Fibroblast of villous mesenchyme (primary cell): Measurements from ENCODE around the gene CARD19. TPM values are rescaled to one million over a fixed set of nuclear protein-coding genes. Genes with fewer than 3 reads are reported as not detected.

ENCODE experiments used
- DNase-seq: peaks from one replicate; pipeline ENCODE4 v3.0.0-alpha.2; 2010; ENCODE audit warnings: low read depth
- H3K4me3 ChIP-seq: 2 replicates; pipeline ENCODE4 v1.5.1; 2011; ENCODE audit warnings: low read depth, mild to moderate bottlenecking, low read length
- CTCF ChIP-seq: IDR thresholded peaks from 2 replicates; pipeline ENCODE4 v1.5.1; 2012; ENCODE audit warnings: low read depth, mild to moderate bottlenecking, low read length; ENCODE audit not compliant: insufficient read depth
- total RNA-seq: library from RNA; depleted of rRNA; stranded (reverse); fragments of >200 nt; gene quantifications from 2 replicates; pipeline ENCODE4 v1.2.3, GENCODE V29; 2012

CARD19 gene
- total RNA-seq, 1 donor: 35.8 TPM

GRCh38 chr9:93107151-93107824 lies 11.3 kb downstream of the CARD19 start:
- TF ChIP-seq CTCF: no peak
- no peak for DNase-seq
- H3K4me3 ChIP-seq: no peak overlapping the region

GRCh38 chr9:93107825-93108161 lies 11.8 kb downstream of the CARD19 start:
- H3K4me3 ChIP-seq: no peak overlapping the region
- DNase-seq: no peak
- TF ChIP-seq CTCF: no peak

DNA sequence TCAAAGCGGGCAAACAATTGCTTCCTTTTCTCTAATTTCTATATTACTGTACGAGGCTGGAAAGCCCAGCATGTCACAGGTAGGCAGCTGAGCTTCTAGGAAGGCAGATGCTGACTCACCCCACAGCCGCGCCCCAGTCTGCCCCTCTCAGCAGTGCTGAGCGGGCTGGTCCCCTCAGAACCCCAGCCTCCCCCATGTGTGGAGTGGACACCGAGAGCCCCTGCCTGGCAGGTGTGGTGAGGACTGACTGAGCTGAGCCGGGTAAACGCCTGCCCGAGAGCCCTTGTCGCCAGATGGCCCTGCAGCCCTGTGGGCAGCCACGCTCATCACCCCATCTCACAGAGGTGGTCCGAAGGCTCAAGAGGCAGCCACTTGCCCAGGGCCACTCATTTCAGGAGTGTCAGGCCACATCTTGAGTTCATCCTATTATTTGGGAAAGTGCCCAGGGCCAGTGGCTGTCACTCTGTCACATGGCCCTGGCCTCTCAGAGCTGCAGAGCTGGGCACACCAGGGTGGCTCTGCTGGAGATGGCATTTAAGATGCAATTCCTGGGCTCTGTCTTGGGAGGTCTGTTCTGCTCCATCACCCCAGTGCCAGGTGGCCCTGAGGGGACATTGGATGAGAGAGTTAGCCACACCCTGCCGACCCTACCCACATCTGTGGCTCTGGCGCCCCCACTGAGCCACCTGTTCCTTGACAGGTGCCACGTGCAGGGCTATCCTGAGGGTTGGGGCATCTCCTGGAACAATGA lies 12.4 kb downstream of the CARD19 start:
- DNase-seq: no peak
- no peak overlapping the region for H3K4me3 ChIP-seq
- TF ChIP-seq CTCF: no peak

DNA sequence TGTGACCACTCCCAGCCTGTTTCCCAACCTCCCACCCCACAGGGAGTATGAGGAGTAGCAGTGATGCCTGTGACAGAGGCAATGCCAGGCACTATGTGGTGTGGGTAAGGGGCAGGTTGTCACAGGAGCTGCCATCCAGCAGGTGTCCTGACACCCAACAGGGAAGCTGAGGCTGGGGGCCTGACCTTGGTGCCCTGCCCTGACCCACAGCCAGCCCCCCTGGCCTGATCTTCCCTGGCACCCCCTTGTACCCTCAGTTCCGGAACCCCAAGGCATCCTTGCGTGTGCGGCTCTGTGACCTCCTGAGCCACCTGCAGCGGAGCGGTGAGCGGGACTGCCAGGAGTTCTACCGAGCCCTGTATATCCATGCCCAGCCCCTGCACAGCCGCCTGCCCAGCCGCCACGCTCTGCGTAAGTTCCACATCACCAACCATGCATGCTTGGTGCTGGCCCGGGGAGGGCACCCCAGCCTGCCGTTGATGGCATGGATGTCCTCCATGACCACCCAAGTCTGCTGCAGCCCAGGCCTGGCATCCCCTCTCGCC lies 14.4 kb downstream of the CARD19 start:
- H3K4me3 ChIP-seq: no peak overlapping the region
- DNase-seq: no peak
- TF ChIP-seq CTCF: no peak

DNA sequence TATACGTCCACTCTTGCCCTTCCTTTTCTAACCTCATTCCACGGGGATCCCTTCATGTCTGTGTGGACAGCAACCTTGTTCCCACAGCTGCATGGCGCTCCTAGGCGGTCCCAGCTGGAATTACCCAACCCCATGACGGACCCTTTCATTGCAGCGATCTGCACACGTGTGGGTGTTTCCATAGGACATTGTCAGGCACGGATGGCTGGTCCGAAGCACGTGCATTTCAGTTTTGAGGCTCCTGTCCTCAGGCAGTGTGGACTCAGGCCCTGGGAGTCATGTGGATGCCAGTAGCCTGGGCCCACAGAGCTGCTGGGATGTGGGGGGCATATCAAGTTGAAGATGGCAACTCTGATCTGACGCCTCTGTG lies 15.0 kb downstream of the CARD19 start:
- no peak for DNase-seq
- no peak for TF ChIP-seq CTCF
- no peak overlapping the region for H3K4me3 ChIP-seq

GRCh38 chr9:93111371-93112115 lies 15.5 kb downstream of the CARD19 start:
- no peak for DNase-seq
- TF ChIP-seq CTCF: no peak
- H3K4me3 ChIP-seq: no peak overlapping the region
